WI38 (cell line): ENCODE results near the gene PTBP1.

Source experiments
- H3K4me3 ChIP-seq: 2 replicates; pipeline ENCODE4 v1.5.1; 2011; ENCODE audit warnings: low read depth, mild to moderate bottlenecking, control low read depth, low read length
- TF ChIP-seq, protein P1 (sequence below): IDR thresholded peaks from 2 replicates; pipeline ENCODE4 v1.5.1; 2012; ENCODE audit warnings: low read depth, mild to moderate bottlenecking, control low read depth, low read length

PTBP1 gene

DNA sequence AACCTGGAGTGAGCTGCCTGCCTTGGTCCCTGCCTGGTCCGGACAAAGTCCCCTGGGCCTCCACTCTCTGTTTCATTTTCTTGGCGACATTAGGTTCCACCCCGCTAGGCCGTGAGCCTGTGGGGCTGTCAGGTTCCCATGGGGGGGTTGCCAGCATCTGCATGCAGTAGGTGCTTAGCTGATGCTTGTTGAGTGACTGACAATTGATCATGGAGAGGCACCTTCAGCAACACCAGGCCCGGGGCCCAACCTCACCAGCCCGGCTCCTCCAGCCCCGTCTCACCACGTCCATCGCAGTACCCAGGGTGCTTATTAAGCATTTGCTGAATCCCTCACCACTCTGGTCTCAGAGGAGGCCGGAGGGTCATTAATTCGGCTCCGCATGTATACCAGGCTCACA is 33.0 kb upstream of the PTBP1 start:
- H3K4me3 ChIP-seq, result no peak overlapping the region
- TF ChIP-seq, protein P1, sequence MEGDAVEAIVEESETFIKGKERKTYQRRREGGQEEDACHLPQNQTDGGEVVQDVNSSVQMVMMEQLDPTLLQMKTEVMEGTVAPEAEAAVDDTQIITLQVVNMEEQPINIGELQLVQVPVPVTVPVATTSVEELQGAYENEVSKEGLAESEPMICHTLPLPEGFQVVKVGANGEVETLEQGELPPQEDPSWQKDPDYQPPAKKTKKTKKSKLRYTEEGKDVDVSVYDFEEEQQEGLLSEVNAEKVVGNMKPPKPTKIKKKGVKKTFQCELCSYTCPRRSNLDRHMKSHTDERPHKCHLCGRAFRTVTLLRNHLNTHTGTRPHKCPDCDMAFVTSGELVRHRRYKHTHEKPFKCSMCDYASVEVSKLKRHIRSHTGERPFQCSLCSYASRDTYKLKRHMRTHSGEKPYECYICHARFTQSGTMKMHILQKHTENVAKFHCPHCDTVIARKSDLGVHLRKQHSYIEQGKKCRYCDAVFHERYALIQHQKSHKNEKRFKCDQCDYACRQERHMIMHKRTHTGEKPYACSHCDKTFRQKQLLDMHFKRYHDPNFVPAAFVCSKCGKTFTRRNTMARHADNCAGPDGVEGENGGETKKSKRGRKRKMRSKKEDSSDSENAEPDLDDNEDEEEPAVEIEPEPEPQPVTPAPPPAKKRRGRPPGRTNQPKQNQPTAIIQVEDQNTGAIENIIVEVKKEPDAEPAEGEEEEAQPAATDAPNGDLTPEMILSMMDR, result no peak

DNA sequence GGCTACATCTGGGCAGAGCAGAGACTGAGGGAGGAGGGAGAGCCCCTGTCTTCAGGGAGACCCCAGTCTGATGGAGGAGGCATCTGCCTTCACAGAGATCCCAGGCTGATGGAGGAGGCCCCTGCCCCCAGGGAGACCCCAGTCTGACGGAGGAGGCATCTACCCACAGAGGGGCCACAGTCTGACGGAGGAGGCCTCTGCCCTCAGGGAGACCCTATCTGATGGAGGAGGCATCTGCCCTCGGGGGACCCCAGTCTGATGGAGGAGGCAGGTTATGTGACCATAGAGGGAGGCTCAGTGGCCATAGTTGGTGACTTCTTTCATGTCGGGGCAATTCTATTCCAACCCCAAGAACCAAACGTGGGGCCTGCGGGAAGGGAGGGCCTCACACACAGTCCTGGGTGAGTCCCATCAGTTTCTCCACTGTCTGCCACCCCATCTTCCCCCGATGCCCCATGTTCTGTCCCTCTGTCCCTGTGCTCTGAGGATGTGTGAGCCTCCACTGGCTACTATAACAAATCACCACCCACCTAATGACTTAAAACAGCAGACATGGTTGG is 32.0 kb upstream of the PTBP1 start:
- H3K4me3 ChIP-seq, result no peak overlapping the region
- TF ChIP-seq, protein P1, result no peak

DNA sequence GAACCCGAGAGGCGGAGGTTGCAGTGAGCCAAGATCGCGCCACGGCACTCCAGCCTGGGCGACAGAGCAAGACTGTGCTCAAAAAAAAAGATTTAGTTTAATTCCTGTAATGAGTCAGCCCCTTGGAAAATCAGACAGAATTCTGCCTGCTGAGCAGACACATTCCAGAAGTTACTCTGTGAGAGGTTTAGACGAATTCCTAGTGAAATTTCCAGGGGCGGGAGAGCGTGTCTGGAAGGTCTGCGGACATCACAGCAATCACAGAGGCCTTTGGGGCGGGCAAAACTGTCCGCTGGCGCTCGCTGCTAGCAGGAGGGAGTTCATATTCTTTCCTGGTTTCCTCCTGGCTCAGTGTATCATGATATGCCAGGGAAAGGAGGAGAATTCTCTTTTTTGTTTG is 28.8 kb upstream of the PTBP1 start:
- TF ChIP-seq, protein P1, result no peak
- H3K4me3 ChIP-seq, result no peak overlapping the region

DNA sequence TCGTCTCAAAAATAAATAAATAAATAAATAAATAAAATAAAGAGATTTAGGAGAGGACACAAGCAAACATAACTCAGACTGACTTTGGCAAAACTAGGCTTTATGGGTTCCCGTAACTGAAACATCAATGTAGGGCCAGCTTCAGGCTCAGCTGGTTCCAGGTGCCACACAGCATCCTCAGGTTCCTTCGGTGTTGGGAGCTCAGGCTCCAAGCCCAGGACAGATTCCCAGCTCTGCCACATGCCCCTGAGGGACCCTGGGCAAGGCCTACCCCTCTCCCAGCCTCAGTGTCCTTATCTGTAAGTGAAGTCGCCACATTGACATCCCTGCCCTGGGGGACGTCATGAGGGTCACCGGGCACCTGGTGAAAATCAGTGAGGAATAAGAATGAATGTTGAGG is 27.6 kb upstream of the PTBP1 start:
- TF ChIP-seq, protein P1, result no peak
- H3K4me3 ChIP-seq, result no peak overlapping the region

DNA sequence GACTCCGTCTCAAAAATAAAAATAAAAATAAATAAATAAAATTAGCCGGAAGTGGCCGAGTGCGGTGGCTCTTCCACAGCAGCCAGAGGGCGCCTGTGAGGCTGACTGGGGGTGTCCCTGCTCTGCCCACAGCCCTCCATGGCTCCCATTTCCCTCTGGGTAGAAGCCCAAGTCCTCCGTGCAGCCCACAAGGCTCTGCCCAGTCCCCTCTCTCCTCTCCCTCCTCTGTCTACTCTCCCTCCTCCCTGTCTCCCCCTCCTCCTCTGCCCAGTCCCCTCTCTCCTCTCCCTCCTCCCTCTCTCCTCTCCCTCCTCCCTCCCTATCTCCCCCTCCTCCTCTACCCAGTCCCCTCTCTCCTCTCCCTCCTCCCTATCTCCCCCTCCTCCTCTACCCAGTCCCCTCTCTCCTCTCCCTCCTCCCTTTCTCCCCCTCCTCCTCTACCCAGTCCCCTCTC is 25.9 kb upstream of the PTBP1 start:
- no peak overlapping the region for H3K4me3 ChIP-seq
- TF ChIP-seq, protein P1, result peak; percentile 50

DNA sequence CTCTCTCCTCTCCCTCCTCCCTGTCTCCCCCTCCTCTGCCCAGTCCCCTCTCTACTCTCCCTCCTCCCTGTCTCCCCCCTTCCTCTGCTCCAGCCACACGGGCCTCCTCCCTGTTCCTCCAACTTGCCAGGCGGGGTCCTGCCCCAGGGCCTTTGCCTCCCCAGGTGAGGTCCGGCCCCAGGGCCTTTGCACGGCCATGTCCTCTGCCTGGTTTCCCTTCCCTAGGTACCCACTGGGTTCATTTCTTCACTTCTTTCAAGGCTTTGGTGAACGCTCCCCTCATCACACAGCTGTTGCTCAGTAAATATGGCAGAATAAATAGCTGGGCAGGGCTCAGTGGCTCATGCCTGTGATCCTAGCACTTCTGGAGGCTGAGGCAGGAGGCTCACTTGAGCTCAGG is 25.2 kb upstream of the PTBP1 start:
- no peak overlapping the region for H3K4me3 ChIP-seq
- TF ChIP-seq, protein P1, result no peak

DNA sequence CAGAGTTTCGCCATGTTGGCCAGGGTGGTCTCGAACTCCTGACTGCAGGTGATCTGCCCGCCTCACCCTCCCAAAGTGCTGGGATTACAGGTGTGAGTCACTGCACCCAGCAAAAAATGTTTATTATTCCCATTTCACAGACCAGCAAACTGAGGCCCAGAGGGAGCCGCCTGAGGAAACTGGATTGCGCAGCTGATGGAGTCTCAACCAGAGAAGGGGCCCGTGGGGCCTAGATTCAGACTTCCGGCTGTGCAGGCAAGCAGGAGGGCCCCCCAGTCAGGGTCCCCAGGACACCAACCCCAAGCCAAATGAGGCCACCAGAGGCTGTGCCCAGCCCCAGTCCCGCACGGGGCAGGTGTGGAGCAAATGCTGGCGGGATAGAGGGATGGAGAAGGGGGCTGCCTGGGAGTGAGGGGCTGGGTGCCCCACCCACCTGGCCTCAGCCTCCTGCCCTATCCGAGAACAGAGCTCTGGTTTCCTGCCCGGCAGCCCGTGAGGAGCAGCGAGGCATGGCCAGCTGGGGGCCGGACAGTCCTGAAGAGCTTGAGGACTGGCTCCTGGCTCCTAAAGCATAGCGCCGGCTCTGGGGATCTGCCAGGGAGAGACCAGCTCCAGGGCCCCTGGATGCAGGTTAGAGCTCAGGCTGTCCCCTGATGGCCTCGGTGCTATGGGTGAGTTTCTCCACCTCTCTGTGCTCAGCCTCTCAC is 24.4 kb upstream of the PTBP1 start:
- TF ChIP-seq, protein P1, result no peak
- no peak overlapping the region for H3K4me3 ChIP-seq
